Measurements from ENCODE around the gene PTPRN2.

DNA sequence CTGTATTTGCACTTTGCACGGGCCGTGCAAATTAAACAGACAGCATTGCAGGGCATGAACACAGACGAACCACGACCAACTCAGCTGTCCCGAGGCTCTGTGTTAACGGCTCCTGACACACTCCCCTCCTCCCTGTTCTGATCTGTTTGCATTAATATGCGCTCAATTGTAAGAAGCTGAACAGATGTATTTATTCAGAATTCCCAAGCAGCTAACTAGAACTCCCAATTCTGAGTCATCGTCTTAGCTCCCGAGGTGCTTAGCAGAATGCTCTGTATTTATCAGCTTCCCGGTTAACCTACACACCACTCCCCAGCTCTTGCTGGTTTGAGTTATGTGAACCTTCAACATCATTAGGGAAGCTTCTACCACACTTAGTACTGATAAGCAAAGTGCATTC is 286.4 kb downstream of the PTPRN2 start:
- no peak for TF ChIP-seq POLR2AphosphoS5 (IDR thresholded peaks at IDR 0.05)
- TF ChIP-seq CTCF (IDR thresholded peaks at IDR 0.05) = no peak
- TF ChIP-seq POLR2A (IDR thresholded peaks at IDR 0.05) = no peak
- TF ChIP-seq EP300 (IDR thresholded peaks at IDR 0.05) = no peak

All from sigmoid colon (tissue), 4 donors.